Cardiac muscle cell (in vitro differentiated cells and primary cell): ENCODE data around the gene APLNR. TPM values are rescaled to one million over a fixed set of nuclear protein-coding genes. Genes with fewer than 3 reads are reported as not detected.

Experiments used
- DNase-seq, 2 donors: peaks; one replicate each; pipeline versions ENCODE4 v3.0.0 to v3.0.0-alpha.2; 2010 to 2017; ENCODE audit warnings: low read depth in 1 of 2, low spot score in 1 of 2
- H3K27ac ChIP-seq: fragments of 200-600 bp; sonication (generic); 2 replicates; pipeline ENCODE4 v1.5.1; 2016
- H3K27me3 ChIP-seq: fragments of 200-600 bp; sonication (generic); 2 replicates; pipeline ENCODE4 v1.6.0; 2016; ENCODE audit warnings: control low read depth
- H3K36me3 ChIP-seq: fragments of 200-600 bp; sonication (generic); 2 replicates; pipeline ENCODE4 v1.5.1; 2016; ENCODE audit warnings: control low read depth
- H3K4me1 ChIP-seq: fragments of 200-600 bp; sonication (generic); 2 replicates; pipeline ENCODE4 v1.8.1; 2017; ENCODE audit warnings: low read depth, mild to moderate bottlenecking, mixed run types
- H3K4me3 ChIP-seq: fragments of 200-600 bp; sonication (generic); 2 replicates; pipeline ENCODE4 v1.5.1; 2016; ENCODE audit warnings: mild to moderate bottlenecking
- H3K9me3 ChIP-seq: fragments of 200-600 bp; sonication (generic); 2 replicates; pipeline ENCODE4 v1.5.1; 2017; ENCODE audit warnings: low read depth, mild to moderate bottlenecking, control low read depth
- polyA plus RNA-seq: library from polyadenylated mRNA; unstranded; fragments of >200 nt; fragmentation: Nextera tagmentation; extraction: Ambion mirVana; gene quantifications from 2 replicates; pipeline ENCODE4 v1.2.1, GENCODE V29; 2016
- total RNA-seq: library from RNA; depleted of rRNA; stranded (reverse); fragments of >200 nt; gene quantifications from 2 replicates; pipeline ENCODE4 v1.2.3, GENCODE V29; 2016
- TF ChIP-seq, protein P1 (sequence below): IDR thresholded peaks from 2 replicates; pipeline ENCODE4 v1.5.1; 2012; ENCODE audit warnings: low read depth, mild to moderate bottlenecking, low read length

The APLNR gene
- total and polyA plus RNA-seq, 2 experiments from 2014 or later = 7.2 to 16.0 TPM

DNA sequence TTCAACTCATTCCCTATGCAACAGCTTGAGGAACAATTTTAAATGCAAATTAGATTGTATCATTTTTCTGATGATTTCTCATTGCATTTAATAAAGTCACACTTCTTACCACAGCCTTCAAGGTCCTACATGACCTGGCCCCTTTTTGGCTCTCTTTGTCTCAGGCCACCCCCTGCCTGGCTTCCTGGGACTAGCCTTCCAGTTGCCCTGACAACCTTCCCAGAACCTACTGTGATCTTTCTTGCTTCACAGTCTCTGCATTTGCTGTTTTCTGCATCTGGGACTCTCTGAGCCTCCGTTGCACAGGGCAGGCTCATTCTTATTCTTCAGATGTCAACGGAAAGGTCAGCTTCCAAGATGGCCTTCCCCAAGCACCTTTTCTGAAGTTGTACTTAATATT, 12.9 kb downstream of the APLNR start:
- H3K36me3 ChIP-seq = no peaks in the 10 kb centered on the region
- TF ChIP-seq, protein P1, sequence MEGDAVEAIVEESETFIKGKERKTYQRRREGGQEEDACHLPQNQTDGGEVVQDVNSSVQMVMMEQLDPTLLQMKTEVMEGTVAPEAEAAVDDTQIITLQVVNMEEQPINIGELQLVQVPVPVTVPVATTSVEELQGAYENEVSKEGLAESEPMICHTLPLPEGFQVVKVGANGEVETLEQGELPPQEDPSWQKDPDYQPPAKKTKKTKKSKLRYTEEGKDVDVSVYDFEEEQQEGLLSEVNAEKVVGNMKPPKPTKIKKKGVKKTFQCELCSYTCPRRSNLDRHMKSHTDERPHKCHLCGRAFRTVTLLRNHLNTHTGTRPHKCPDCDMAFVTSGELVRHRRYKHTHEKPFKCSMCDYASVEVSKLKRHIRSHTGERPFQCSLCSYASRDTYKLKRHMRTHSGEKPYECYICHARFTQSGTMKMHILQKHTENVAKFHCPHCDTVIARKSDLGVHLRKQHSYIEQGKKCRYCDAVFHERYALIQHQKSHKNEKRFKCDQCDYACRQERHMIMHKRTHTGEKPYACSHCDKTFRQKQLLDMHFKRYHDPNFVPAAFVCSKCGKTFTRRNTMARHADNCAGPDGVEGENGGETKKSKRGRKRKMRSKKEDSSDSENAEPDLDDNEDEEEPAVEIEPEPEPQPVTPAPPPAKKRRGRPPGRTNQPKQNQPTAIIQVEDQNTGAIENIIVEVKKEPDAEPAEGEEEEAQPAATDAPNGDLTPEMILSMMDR = no peak
- DNase-seq = no peak
- H3K9me3 ChIP-seq = no peaks in the 10 kb centered on the region
- no peaks in the 10 kb centered on the region for H3K27me3 ChIP-seq
- no peak overlapping the region for H3K27ac ChIP-seq
- H3K4me3 ChIP-seq = no peak overlapping the region
- H3K4me1 ChIP-seq = peaks cover 2% of the 10 kb centered on the region

DNA sequence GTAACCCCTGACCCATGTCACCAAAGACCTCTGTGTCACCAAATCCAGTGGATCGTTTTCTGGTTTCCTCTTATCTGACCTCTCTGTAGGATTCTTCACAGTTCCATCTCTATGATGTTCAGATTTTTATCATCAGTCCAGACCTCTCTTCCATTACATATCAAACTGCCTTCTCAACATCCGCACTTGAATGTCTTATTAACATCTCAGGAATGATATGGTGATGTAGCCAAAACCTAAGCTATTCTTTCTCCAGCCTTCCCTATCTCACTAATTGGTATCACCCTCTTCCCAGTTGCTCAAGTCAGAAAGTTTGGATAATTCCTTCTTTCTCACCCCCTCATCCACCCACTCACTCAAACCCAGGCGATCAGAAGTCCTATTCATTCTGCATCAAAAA, 13.4 kb downstream of the APLNR start:
- Histone ChIP-seq H3K27me3 (no peaks in the 10 kb centered on the region), H3K4me3 (no peak overlapping the region), H3K9me3 (no peaks in the 10 kb centered on the region), H3K27ac (no peak overlapping the region), H3K4me1 (peaks cover 7% of the 10 kb centered on the region), H3K36me3 (no peaks in the 10 kb centered on the region)
- TF ChIP-seq, protein P1 = no peak
- no peak for DNase-seq

DNA sequence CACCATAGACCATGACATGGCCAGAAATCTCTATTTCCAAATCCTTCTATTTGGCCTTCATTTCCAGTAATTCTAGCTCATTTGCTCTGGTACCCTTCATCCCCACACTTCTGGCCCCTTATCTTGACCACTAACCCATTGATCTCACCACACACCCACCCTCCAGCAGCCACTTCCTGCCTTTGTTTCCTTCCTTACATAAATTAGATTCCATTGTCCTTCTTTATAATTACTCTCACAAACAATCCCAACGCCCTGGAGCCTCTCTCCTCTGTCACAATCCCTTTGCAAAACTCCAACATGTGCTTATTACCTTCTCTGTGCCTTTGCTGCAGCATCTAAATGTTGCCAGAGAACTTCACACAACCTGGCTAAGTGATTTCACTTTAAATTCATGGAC, 14.8 kb downstream of the APLNR start:
- Histone ChIP-seq H3K27me3 (no peaks in the 10 kb centered on the region), H3K27ac (no peak overlapping the region), H3K4me3 (no peak overlapping the region), H3K4me1 (peaks cover 7% of the 10 kb centered on the region), H3K36me3 (no peaks in the 10 kb centered on the region), H3K9me3 (no peaks in the 10 kb centered on the region)
- TF ChIP-seq, protein P1 = no peak
- DNase-seq = peak in 1 of 2 donors; percentile 44

DNA sequence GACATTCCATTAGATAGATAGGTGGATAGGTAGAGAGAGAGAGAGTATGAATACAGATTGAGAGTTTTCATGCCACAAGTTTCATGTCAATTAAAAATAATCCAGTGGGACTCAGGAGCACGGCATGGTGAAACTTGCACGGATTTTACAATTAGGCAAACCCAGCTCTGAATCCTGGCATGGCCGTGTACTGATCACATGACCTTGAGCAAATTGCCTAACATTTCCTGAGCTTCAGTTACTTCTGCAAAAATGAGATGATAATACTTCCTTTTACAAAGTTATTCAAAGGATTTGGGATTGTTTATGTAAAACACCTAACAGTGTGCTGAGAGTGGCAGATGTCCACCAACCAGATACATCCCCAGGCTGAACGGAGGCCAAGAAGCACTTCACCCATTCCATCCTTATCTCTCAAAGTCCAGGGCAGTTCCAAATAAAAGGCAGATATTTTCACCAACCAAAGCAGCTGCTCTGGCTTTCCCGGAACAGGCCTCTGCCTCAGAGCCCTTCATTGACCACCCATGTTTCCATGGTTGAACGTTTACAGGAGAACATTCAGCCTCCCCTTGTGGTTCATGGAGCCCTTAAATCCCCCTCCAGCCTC, 17.9 kb downstream of the APLNR start:
- TF ChIP-seq, protein P1 = no peak
- Histone ChIP-seq H3K27me3 (no peaks in the 10 kb centered on the region), H3K4me3 (no peak overlapping the region), H3K4me1 (peaks cover 13% of the 10 kb centered on the region), H3K9me3 (no peaks in the 10 kb centered on the region), H3K36me3 (no peaks in the 10 kb centered on the region), H3K27ac (peak overlapping the region; percentile 22)
- peak in 1 of 2 donors; percentile 69 for DNase-seq

DNA sequence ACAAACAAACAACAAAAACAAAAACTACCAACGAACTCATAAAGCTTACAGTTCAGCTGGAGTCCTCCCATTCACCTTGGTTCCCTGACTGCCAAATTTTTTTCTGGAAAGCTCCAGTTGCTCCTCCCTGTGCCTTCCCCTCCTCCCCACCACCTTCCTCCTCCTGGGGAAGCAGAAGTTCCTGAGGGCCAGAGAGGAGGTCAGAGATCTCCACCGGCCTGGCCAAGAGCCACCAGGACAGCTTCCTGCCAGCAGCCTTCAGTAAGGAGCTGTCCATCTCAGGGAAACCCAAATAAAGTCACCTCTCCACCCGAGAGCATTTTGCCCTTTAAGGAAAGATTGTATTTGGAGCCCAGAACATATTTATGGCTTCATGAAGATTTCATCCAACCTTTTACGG, 20.0 kb downstream of the APLNR start:
- TF ChIP-seq, protein P1 = no peak
- H3K4me3 ChIP-seq = no peak overlapping the region
- peak overlapping the region; percentile 53 for H3K27ac ChIP-seq
- H3K9me3 ChIP-seq = no peaks in the 10 kb centered on the region
- peaks cover 24% of the 10 kb centered on the region for H3K4me1 ChIP-seq
- DNase-seq = no peak
- H3K36me3 ChIP-seq = no peaks in the 10 kb centered on the region
- no peaks in the 10 kb centered on the region for H3K27me3 ChIP-seq
